CD14-positive monocyte (primary cell): ENCODE results near the gene MCU. TPM values are rescaled to one million over a fixed set of nuclear protein-coding genes. Genes with fewer than 3 reads are reported as not detected.

Source experiments
- DNase-seq, 3 donors: peaks; one replicate each; pipeline ENCODE4 v3.0.0-alpha.2; 2011 to 2022
- H2AFZ ChIP-seq: 2 replicates; pipeline ENCODE4 v1.6.0; 2012; ENCODE audit warnings: mild to moderate bottlenecking, low read depth, low read length, inconsistent platforms; ENCODE audit not compliant: insufficient read depth, poor library complexity, severe bottlenecking
- H3K27ac ChIP-seq, 2 donors: 1 replicate in 1 of 2; 2 replicates in 1 of 2; pipeline ENCODE4 v1.5.1; 2012 to 2013; ENCODE audit warnings: low read length in 2 of 2, control low read depth in 1 of 2, inconsistent platforms in 1 of 2, low read depth in 1 of 2, mild to moderate bottlenecking in 1 of 2
- H3K27me3 ChIP-seq, 2 donors: one replicate each; pipeline versions ENCODE4 v1.6.0 to v1.6.1; 2011 to 2013; ENCODE audit warnings: low read length in 2 of 2; ENCODE audit not compliant: control insufficient read depth in 2 of 2, insufficient read depth in 2 of 2
- H3K36me3 ChIP-seq, 2 donors: replicated peaks in 1 of 2; 1 replicate in 1 of 2; 2 replicates in 1 of 2; pipeline versions ENCODE4 v1.5.1 to v1.6.1; 2012 to 2013; ENCODE audit warnings: low read length in 2 of 2, control low read depth in 1 of 2, inconsistent platforms in 1 of 2, mild to moderate bottlenecking in 1 of 2; ENCODE audit not compliant: insufficient read depth in 2 of 2, control insufficient read depth in 1 of 2
- H3K4me1 ChIP-seq, 2 donors: 1 replicate in 1 of 2; 2 replicates in 1 of 2; pipeline versions ENCODE4 v1.5.1 to v1.6.1; 2012 to 2013; ENCODE audit warnings: low read length in 2 of 2, control low read depth in 1 of 2, inconsistent platforms in 1 of 2, mild to moderate bottlenecking in 1 of 2, moderate library complexity in 1 of 2; ENCODE audit not compliant: insufficient read depth in 2 of 2, control insufficient read depth in 1 of 2
- H3K4me2 ChIP-seq: replicated peaks from 2 replicates; pipeline ENCODE3; 2012; ENCODE audit warnings: low read length, moderate library complexity, mild to moderate bottlenecking; ENCODE audit not compliant: poor library complexity, severe bottlenecking; ENCODE audit errors: extremely low read depth
- H3K4me3 ChIP-seq, 3 experiments: fragments of 200-600 bp in 1 of 3; sonication (generic) in 1 of 3; replicated peaks in 1 of 3; 1 replicate in 2 of 3; 2 replicates in 1 of 3; pipeline ENCODE4 v1.5.1; 2011 to 2013; ENCODE audit warnings: low read length in 3 of 3, mild to moderate bottlenecking in 3 of 3, control low read depth in 2 of 3, low read depth in 2 of 3, inconsistent platforms in 1 of 3, moderate library complexity in 1 of 3
- H3K79me2 ChIP-seq: 2 replicates; pipeline ENCODE4 v1.6.0; 2012; ENCODE audit warnings: mild to moderate bottlenecking, control low read depth, inconsistent platforms, low read length, moderate library complexity; ENCODE audit not compliant: insufficient read depth
- H3K9ac ChIP-seq: 2 replicates; pipeline ENCODE4 v1.6.0; 2017; ENCODE audit warnings: low read length, mild to moderate bottlenecking; ENCODE audit not compliant: insufficient read depth, poor library complexity, severe bottlenecking
- H3K9me3 ChIP-seq, 2 donors: replicated peaks in 1 of 2; 1 replicate in 1 of 2; 2 replicates in 1 of 2; pipeline versions ENCODE4 v1.5.1 to v1.6.1; 2012 to 2013; ENCODE audit warnings: low read length in 2 of 2, control low read depth in 1 of 2; ENCODE audit not compliant: control insufficient read depth in 1 of 2, insufficient read depth in 1 of 2
- H4K20me1 ChIP-seq: 2 replicates; pipeline ENCODE4 v1.6.0; 2012; ENCODE audit warnings: mild to moderate bottlenecking, low read length, control low read depth, moderate library complexity; ENCODE audit not compliant: insufficient read depth
- H3K27ac Mint-ChIP-seq, 7 donors: one replicate each; pipeline ENCODE4 v1.8.0; 2020; ENCODE audit warnings: mild to moderate bottlenecking in 7 of 7, mixed read lengths in 7 of 7, moderate library complexity in 6 of 7, inconsistent platforms in 2 of 7
- H3K27me3 Mint-ChIP-seq, 3 donors: one replicate each; pipeline ENCODE4 v1.8.0; 2021 to 2022; ENCODE audit warnings: low read depth in 3 of 3, mild to moderate bottlenecking in 3 of 3, mixed read lengths in 3 of 3, moderate library complexity in 3 of 3, inconsistent platforms in 1 of 3
- H3K36me3 Mint-ChIP-seq, 2 donors: one replicate each; pipeline ENCODE4 v1.8.0; 2020; ENCODE audit warnings: mixed read lengths in 2 of 2, inconsistent platforms in 1 of 2, mild to moderate bottlenecking in 1 of 2
- H3K4me1 Mint-ChIP-seq: one replicate; pipeline ENCODE4 v1.8.0; 2020; ENCODE audit warnings: mild to moderate bottlenecking, mixed read lengths
- H3K4me3 Mint-ChIP-seq, 2 donors: one replicate each; pipeline ENCODE4 v1.8.0; 2020; ENCODE audit warnings: mild to moderate bottlenecking in 2 of 2, mixed read lengths in 2 of 2, moderate library complexity in 1 of 2
- H3K9me3 Mint-ChIP-seq, 7 donors: one replicate each; pipeline ENCODE4 v1.8.0; 2020 to 2022; ENCODE audit warnings: mixed read lengths in 7 of 7, mild to moderate bottlenecking in 6 of 7, moderate library complexity in 6 of 7, inconsistent platforms in 2 of 7
- WGBS: methylation state at CpG from one replicate; pipeline ENCODE4 v1.1.5; 2013; ENCODE audit warnings: missing lambda C conversion rate; ENCODE audit not compliant: insufficient coverage; 5-methylcytosine and 5-hydroxymethylcytosine counted together
- intact Hi-C, 2 donors: fragments of 100-400 bp; cut with micrococcal nuclease; formaldehyde crosslinking; loops; one replicate each; pipeline versions ENCODE4 v1.15.0 to v1.15.1; 2023
- polyA plus RNA-seq, 3 donors: library from polyadenylated mRNA; depleted of rRNA in 1 of 3; unstranded in 2 of 3; stranded (reverse) in 1 of 3; fragments of 300-500 nt in 2 of 3; fragments of >200 nt in 1 of 3; fragmentation: Illumina TruSeq in 2 of 3; gene quantifications; 1 replicate in 2 of 3; 2 replicates in 1 of 3; pipeline ENCODE4 v1.2.3, GENCODE V29; 2012 to 2021
- TF ChIP-seq, protein P1 (sequence below): fragments of 200-600 bp; IDR thresholded peaks from one replicate; pipeline ENCODE4 v1.8.0; 2022; ENCODE audit warnings: antibody characterized with exemption, mild to moderate bottlenecking

Gene MCU
- polyA plus RNA-seq, 3 donors, result 11.7 to 23.1 (median 16.5) TPM

DNA sequence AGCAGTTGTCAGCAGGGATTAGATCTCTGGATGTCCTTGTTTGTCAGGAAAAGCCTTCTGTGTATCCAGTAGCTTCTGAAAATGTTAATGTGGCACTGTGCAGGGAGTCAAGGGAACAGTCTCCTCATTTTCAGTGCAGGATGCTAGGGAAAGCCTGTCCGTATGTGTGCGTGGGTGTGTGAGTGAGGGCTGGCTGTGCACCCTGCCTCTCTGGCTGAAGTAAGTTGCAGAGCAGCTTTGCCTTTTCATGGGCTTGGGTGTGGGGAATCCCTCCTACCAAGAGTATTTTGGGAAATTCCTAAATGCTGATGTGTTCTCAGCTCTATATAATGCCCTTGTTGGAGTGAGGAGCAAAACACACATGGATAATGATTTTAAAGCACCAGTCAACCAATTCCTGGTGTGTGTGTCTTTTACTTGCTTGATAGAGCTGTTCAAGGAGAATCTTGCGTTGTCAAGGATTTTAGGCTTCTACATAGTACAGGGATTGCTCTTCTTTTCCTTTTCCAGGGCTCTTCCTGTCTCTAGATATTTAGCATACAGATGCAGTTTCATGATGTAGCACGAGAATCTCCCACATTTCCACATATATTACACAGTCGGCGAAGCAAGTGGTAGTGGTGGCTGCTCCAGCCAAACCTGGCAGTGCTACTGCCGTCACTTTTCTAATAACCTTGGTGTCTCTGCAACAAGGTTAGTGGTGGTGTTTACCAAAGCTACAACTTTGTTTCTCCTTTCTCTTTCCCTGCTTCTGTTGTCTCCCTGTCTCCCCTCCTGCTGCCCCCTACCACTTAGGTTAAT is 92.8 kb downstream of the MCU start:
- H3K4me3 Mint-ChIP-seq, result no peak overlapping the region
- no CpG with 5 or more reads among the region's 7 CpGs for WGBS
- DNase-seq, result no peak
- Histone ChIP-seq H3K4me1 (no peaks in the 10 kb centered on the region), H3K27ac (no peak overlapping the region), H3K27me3 (no peaks in the 10 kb centered on the region), H4K20me1 (peaks cover 51% of the 10 kb centered on the region), H3K4me2 (no peak overlapping the region), H3K9ac (no peak overlapping the region), H3K4me3 (no peak overlapping the region), H3K36me3 (peaks cover 0 to 4% of the 10 kb centered on the region in 2 donors), H3K9me3 (no peaks in the 10 kb centered on the region), H3K79me2 (peaks cover 16% of the 10 kb centered on the region), H2AFZ (no peak overlapping the region)
- H3K9me3 Mint-ChIP-seq, result no peaks in the 10 kb centered on the region
- H3K27ac Mint-ChIP-seq, result no peak overlapping the region
- H3K36me3 Mint-ChIP-seq, result peaks cover 8 to 11% of the 10 kb centered on the region in 2 donors
- peaks cover 13% of the 10 kb centered on the region for H3K4me1 Mint-ChIP-seq
- intact Hi-C loops, result no loop called here
- TF ChIP-seq, protein P1, sequence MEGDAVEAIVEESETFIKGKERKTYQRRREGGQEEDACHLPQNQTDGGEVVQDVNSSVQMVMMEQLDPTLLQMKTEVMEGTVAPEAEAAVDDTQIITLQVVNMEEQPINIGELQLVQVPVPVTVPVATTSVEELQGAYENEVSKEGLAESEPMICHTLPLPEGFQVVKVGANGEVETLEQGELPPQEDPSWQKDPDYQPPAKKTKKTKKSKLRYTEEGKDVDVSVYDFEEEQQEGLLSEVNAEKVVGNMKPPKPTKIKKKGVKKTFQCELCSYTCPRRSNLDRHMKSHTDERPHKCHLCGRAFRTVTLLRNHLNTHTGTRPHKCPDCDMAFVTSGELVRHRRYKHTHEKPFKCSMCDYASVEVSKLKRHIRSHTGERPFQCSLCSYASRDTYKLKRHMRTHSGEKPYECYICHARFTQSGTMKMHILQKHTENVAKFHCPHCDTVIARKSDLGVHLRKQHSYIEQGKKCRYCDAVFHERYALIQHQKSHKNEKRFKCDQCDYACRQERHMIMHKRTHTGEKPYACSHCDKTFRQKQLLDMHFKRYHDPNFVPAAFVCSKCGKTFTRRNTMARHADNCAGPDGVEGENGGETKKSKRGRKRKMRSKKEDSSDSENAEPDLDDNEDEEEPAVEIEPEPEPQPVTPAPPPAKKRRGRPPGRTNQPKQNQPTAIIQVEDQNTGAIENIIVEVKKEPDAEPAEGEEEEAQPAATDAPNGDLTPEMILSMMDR, result no peak
- peaks cover 0 to 2% (median 0%) of the 10 kb centered on the region in 3 donors for H3K27me3 Mint-ChIP-seq

- Mint-ChIP-seq H3K27ac (no peak overlapping the region), H3K4me1 (peaks cover 13% of the 10 kb centered on the region), H3K36me3 (peaks cover 11 to 14% of the 10 kb centered on the region in 2 donors), H3K4me3 (no peak overlapping the region), H3K9me3 (no peaks in the 10 kb centered on the region), H3K27me3 (peaks cover 0 to 2% (median 0%) of the 10 kb centered on the region in 3 donors)
- Histone ChIP-seq H3K27ac (no peak overlapping the region), H3K9me3 (no peaks in the 10 kb centered on the region), H3K4me2 (no peak overlapping the region), H3K9ac (no peak overlapping the region), H3K4me1 (no peaks in the 10 kb centered on the region), H2AFZ (no peak overlapping the region), H4K20me1 (peaks cover 58% of the 10 kb centered on the region), H3K27me3 (no peaks in the 10 kb centered on the region), H3K79me2 (peaks cover 16% of the 10 kb centered on the region), H3K4me3 (no peak overlapping the region), H3K36me3 (peaks cover 0 to 4% of the 10 kb centered on the region in 2 donors)
- no peak for DNase-seq
- TF ChIP-seq, protein P1, result no peak
- no CpG with 5 or more reads among the region's 2 CpGs for WGBS
- intact Hi-C loops, result no loop called here
These were observed 93.5 kb downstream of the MCU start for GRCh38 chr10:72785409-72785808.
